Stimulated activated CD4-positive, alpha-beta T cell treated with anti-CD3 and anti-CD28 coated beads, Interleukin-1b, Interleukin-23, amount 100 ng/mL, for 4 hours (primary cell): Measurements from ENCODE around the gene CYP4F2.
A peak's percentile ranks its signal among the peaks of the same experiment; 100 is the strongest.
"Not testable (repeated sequence)": the region's sequence is repeated elsewhere in the genome, so short reads cannot be mapped to it uniquely, and the experiment has no call there.

Experiments
- DNase-seq, 2 donors: peaks; one replicate each; pipeline ENCODE4 v3.0.0-alpha.2; 2020; ENCODE audit warnings: low read depth in 2 of 2

CYP4F2 gene

DNA sequence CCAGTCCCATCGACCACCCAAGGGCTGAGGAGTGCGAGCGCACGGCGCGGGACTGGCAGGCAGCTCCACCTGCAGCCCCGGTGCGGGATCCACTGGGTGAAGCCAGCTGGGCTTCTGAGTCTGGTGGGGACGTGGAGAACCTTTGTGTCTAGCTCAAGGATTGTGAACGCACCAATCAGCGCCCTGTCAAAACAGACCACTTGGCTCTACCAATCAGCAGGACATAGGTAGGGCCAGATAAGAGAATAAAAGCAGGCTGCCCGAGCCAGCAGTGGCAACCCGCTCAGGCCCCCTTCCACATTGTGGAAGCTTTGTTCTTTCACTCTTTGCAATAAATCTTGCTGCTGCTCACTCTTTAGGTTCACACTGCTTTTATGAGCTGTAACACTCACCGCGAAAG lies 2.2 kb upstream of the CYP4F2 start:
- not testable (repeated sequence) for DNase-seq

DNA sequence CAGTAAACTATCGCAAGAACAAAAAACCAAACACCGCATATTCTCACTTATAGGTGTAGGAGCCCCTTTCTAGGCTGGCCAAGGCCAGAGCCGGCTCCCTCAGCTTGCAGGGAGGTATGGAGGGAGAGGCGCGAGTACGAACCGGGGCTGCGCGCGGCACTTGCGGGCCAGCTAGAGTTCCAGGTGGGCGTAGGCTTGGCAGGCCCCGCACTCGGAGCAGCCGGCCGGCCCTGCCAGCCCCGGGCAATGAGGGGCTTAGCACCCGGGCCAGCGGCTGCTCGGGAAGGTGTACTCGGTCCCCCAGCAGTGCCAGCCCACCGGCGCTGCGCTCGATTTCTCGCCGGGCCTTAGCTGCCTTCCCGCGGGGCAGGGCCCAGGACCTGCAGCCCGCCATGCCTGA lies 1.7 kb upstream of the CYP4F2 start:
- DNase-seq, result not testable (repeated sequence)

DNA sequence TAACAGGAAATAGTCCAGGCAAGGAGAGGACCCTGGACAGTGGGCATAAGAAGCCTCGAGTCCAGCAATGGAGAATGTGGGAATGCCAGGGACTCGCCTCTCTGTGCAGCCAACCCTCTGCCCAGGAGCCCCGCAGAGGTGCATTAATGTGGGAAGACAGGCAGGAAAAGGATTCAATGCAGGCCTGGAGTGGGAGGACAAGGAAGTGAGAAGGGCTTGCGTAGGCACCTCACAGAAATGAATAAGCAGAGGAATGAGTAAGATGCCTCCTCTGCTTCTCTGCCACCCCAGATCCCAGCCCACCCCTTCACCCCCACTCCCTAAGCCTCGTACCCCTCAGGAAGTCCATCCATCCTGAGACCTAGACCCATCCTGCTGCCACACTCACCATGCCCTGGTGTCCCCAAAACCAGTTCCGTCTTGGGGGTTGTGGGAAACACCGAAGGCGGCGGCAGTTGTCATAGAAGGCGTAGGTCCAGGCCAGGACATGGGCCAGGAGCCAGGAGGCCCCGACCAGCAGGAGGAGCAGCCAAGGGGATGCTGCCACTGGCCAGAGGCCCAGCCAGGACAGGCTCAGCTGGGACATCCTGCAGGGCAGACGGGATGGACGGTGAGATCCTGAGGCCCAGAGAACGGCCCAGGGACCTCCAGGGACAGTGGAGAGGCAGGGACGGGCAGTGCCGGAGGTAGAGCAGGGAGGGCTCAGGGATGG lies 692 bp downstream of the CYP4F2 start:
- no peak for DNase-seq

DNA sequence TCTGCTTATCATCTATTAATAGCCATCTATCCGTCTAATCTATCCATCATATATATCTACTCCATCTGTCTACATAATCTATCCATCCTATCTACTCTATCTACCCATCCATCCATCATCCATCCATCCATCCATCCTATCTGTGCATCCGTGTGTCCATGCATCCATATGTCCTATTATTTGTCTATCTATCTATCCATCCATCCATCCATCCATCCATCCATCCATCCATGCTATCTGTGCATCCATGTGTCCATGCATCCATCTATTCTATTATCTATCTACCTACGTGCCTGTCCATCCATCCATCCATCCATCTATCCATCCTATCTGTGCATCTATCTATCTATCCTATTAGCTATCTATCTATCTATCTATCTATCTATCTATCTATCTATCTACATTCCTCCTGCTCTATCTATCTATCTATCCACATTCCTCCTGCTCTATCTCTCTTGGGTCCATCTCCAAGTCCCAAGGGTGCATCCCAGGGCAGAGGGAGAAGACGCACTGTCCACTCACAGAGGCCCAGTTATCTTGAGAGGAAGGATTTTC lies 1.9 kb downstream of the CYP4F2 start:
- no peak for DNase-seq

DNA sequence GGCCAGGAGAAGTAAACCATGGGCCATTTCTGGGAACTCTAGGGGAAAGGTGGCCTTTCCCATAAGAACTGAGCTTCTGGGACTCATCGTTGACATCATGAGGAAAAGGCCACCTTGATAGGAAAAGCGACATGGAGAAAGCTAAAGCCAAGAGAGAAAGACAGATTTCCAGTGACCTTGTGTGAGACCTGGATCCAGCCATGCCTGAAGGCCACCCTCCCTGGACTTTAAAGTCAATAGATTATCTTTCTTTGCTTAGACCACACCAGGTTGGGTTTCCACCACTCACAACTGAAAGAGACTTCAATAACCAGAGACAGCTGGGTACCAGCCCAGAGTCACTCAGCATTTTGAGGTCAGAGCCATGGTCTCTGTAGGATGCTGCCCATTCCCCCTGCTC lies 3.5 kb downstream of the CYP4F2 start:
- no peak for DNase-seq

DNA sequence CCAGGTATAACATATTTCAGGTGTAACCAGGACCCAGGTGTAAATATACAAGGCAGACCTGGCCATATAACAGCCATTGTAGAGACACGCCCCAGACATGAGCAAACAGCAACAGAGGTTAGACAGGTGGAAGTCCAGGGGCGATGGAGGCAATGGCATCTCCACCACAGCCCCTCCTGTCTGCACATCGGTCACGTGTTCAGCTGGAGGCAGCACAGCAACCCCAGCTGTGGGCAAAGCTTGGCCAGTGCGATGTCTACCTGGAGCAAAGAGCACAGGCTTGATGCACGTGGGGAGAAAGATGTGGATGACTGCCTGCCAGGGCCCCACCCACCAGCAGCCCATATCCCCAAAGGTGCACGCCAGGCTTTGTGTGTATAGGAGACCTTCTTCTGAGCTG lies 4.4 kb downstream of the CYP4F2 start:
- no peak for DNase-seq

DNA sequence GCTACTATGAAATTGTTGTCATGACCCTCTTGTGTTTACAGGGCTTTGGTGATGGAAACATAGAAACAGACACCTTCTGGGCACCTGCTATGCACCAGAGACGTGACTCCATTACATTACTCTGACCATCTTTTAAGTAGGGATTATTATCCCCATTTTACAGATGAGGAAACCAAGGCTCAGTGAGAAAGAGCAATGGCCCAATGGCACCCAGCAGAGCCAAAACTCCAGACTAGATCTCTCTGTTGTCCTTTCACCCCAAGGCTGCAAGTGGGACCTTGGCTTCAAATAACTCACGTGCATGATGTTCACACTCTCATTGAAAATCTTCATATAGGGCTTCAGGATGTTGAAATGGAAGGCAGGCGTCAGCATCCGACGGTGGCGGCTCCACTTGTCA lies 5.9 kb downstream of the CYP4F2 start:
- no peak for DNase-seq

DNA sequence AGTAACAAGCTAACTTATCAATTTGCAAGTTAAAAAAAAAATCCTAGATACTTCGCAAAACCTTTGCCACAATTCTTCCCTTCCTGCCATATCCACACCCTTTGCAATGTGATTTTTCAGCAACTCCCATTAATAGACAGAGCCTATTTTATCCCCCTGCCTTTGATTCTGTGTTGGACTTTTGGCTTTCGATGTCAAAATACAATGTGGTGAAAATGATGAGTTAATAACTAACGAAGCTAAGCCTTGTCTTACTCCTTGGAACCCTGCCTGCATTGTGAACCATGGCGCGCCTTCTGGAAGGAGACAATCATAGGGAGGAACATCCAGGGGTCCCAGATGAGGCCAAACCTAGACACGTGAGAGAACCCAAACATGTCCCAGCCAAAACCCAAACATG lies 6.4 kb downstream of the CYP4F2 start:
- no peak for DNase-seq

DNA sequence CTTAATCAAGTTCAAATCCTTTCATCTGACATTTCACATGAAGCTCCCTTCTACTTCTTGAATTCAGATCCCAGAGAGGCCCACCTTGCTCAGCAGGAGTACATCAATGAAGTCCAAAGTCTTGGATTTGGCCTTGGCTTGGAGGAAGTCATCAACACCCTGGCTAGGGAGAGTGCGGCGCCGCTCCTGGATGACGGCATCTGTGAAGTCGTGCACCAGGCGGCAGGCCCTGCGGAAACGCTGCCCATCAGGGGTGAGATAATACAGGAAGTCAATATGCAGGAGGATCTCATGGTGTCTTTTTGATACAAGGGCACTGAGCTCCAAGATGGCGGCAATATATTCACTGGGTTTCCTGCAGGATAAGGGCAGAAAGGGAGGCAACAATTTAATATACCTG lies 8.5 kb downstream of the CYP4F2 start:
- not testable (repeated sequence) for DNase-seq

DNA sequence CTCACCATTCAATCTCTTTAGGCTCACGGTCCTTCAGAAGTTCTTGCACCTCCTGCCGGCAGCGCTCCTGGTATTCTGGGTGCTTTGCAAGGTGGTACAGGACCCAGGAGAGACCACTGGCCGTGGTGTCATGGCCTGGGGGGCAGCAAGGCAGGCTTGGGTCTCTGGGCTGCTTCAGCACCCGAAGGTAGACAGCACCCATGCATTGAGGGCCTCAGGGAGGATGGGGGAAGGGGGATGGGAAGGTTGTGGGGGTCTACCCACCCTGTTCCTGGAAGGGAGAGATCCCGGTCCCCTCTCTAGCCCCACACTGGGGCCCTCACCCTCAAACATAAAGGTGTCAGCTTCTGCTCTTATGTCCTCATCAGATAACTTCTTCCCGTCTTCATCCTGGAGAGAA lies 12.0 kb downstream of the CYP4F2 start:
- DNase-seq, result no peak

DNA sequence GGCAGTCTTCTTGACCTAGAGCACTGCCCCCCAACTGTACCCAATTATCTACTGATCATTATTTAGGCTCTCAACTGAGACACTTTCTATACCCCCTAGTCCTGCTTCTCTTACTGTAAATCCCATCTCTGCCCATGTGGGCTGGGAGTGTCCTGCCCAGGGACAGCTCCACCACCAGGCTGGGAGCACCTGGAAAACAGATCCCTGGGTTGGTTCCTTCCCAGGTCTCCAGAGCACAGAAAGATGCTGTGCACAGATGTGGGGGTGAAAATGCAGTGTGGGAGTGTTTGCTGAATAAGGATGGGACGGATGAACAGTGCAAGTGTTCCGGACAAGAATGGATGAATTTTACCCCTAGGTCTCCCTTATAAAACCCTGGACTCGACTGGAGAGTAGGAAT lies 12.7 kb downstream of the CYP4F2 start:
- no peak for DNase-seq

DNA sequence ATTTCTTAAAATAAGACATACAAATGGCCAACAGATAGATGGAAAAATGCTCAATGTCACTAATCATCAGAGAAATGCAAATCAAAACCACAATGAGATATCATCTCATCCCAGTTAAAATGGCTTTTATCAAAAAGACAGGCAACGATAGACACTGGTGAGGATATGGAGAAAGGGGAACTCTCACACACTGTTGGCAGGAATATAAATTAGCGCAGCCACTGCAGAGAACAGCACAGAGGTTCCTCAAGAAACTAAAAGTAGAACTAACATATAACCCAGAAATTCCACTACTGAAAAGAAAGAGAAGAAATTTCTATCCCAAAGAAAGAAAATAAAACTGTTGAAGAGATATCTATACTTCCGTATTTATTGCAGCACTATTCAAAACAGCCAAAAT lies 14.5 kb downstream of the CYP4F2 start:
- not testable (repeated sequence) for DNase-seq

DNA sequence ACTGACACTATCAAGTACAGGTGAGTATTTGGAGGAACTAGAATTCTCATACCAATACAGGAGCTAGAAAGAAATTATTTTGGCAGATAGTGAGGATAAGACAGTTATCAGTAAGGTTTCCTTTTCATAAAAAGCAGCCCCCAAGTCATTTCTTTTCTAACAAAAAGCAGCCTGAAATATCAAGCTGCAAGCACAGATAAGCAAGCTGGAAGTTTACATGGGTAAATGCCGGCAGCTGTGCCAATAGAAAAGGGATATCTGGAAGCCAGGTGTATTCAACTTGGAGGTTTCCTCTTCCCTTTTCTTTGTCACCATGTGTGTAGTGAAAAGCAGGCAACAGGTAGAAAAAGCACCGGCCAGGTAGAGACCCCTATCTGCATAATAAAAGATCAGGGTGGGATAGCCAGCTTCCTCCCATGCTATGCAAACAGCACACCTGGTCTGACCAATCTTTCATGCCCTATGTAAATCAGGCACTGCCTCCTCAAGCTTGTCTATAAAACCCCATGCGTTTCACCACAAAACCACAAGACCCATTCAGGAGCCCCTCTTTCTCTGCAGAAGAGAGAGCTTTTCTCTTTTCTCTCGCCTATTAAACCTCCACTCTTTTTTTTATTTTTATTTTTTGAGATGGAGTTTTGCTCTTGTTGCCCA lies 22.9 kb downstream of the CYP4F2 start:
- DNase-seq, result no peak

DNA sequence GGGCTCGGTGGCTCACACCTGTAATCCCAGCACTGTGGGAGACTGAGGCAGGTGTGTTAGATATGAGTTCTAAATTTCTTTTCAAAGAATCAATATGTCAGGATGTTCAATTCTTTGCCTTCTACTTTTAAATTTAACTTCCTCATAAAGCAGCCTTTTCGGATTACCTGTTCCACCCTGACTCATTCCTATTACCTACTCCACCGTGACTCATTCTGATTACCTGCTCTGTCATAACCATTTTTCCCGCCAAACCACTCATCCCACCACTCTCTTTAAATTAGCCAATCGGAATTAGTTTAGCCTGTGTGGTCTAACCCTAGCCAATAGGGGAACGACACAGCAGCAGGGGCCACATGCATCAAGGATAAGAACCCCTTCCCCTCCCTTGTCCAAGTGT lies 24.1 kb downstream of the CYP4F2 start:
- not testable (repeated sequence) for DNase-seq

DNA sequence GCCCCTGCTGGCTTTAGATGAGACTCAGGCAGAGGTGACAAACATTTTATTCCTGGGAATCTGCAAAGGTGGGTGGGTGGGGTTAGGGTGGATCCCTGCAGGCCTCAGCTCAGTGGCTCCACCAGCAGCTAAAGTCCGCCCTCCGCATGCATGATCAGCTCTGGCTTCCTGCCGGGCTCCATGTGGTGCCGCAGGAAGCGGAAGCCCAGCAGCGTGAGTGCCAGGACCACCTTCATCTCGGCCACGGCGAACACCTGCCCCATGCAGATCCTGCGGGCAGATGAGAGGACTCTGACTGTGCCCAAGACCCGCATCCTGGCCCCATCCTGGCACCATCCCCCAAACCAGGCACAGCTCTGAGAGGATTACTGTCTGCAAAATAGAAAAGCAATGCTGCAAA lies 26.3 kb downstream of the CYP4F2 start:
- peak in 1 of 2 donors; percentile 4 for DNase-seq

DNA sequence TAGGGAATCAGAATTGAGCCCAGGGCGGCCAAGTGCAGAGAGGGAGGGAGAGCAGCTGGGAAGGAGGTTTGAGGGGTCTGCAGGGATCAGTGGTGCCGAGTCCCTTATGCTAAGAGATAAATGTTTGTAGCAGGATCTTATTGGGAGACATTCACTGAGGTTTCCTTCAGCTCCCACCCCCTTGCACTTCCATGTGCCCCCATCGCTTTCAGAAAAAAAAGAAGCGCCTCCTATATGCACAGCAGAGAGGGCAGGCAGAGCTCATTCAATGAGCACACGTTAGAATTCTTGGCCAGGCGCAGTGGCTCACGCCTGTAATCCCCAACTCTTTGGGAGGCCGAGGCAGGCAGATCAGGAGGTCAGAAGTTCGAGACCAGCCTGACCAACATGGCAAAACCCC lies 28.0 kb downstream of the CYP4F2 start:
- DNase-seq, result no peak

DNA sequence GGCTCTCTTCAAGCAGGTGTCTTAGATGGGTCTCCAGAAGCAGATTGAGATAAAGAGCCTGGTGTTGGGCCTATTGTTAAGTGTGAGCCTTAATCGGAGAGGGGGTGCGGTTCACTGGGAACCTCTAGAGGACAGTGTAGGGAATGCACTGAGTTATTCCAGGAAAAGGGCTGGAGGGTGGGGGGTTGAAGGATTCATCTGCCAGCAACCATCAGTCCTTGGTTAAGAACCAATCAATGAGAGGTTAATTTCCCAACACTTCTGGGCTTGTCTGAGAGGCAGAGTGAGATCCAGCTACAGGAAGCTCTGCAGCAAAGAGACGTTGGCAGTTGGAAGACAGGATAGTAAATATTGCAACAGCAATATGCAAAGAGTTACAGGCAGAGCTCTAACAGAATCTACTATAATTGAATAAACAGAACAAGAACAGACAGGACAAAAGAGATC lies 28.7 kb downstream of the CYP4F2 start:
- peak; percentile 1 to 12 for DNase-seq

DNA sequence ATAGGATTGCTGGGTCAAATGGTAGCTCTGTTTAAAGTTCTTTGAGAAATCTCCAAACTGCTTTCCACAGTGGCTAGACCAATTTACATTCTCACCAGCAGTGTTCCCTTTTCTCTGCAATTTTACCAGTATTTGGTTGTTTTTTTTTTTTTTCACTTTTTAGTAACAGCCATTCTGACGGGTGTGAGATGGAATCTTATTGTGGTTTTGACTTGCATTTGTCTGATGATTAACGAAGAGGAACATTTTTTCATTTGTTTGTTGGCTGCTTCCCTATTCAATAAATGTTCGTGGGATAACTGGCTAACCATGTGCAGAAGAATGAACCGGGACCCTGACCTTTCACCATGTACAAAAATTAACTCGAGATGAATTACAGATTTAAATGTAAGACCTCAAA lies 31.2 kb downstream of the CYP4F2 start:
- no peak for DNase-seq

DNA sequence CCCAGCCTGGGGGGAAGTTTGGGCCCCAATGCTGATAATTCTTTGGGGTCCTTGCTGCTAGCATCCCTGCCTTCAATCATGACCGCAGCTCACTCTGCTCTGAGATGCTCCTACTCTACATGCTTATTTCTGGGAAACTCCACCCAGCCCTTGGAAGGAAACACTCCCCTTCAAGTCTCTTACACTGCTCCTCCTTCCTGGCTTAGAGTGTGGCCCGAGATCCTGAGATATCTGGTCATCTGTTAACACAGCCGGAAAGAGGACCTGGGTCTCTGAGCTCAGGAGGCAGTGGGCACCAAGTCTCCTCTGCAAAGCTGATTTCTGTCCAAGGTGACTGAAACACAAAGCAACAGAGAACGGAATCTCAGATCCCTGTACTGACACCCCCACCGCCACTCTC lies 33.0 kb downstream of the CYP4F2 start:
- no peak for DNase-seq

DNA sequence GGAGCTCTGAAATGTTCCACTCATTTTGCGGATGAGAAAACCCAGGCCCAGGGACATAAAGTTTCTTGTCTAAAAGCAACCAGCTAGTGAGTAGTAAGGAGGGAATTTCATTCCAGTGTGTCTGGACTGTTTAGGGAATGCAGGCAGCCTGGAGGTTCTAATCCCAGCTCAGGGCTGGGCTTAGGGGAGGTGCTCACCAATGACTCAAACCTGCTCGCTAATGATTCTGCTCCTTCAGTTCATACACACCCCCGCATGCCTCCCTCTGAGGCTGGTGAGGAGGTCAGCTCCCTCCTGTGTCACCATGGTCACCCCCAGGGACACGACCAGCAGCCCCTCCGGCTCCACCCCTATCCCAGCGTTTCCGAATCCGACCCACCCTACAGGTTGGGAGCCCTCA lies 34.6 kb downstream of the CYP4F2 start:
- no peak for DNase-seq

DNA sequence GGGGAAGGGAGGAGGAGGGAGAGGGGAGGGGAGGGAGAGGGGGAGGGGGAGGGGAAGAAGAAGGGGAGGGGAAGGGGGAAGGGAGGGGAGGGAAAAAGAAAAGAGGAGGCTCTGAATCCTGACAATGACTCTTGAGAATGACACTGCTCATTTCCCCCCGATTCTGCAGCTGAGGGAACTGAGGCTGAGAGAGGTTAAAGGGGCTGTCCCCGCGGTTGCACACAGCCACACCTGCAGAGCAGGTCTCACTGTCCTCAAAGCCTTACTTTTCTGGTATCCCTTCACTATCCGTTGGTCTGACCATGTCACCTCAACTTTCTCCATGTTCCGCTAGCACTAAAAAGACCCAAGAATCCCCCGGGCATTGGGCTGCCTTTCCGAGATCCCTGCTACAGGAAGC lies 35.4 kb downstream of the CYP4F2 start:
- DNase-seq, result no peak

DNA sequence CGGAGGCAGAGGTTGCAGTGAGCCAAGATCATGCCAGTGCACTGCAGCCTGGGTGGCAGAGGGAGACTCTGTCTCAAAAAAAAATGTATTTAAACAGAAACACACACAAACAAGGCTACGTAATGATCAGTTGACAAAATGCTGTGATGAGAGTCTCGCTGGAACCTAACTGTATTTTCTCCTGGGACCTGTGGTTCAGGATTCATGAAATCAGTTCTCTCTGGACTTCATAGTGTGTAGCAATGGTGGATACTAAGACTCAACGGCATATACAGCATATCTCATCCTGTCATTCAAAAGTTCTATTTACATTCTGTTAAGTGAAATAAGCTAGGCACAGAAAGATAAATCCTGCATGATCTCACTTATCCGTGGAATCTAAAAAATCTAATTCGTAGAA lies 37.4 kb downstream of the CYP4F2 start:
- no peak for DNase-seq

DNA sequence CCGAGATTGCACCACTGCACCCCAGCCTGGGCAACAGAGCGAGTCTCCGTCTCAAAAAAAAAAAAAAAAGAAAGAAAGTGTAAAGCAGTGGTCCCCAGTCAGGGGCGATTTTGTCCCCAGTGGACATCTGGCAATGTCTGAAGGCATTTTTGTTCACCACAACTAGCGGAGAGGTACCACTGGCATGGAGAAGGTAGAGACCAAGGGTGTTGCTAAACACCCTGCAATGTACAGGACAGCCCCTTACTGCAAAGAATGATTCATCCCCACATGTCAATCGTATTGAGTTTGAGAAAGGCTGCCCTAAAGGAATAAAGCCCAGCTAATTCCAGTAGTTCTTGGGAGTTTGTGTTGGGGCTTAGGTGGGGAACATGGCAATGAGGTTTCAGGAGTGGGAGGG lies 38.7 kb downstream of the CYP4F2 start:
- no peak for DNase-seq
